ENCODE data around the gene DPEP1.

Gene DPEP1

DNA sequence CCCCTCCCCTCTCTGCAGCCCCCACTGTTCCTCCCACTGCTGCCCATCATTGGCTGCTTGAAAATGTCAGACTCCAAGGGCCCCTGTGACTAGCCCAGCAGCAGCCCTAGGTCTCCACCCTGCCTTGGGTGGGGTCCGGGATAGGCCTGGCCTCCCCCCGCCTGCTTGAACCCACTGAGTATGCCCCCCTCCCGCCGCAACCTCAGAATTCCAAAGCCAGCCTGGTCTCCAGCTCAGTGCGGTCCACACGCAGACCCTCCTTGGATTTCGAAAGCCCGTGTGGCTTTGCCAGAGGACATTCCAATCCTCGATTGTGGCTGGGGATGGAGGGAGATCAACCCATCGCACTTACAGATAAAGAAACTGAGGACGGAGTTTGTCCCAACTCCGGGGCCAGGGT, 6.4 kb downstream of the DPEP1 start:
- H3K4me1 ChIP-seq (ENCODE audit: control insufficient read depth, insufficient read depth, low read length, poor library complexity, severe bottlenecking), result peaks cover 10% of the 10 kb centered on the region

DNA sequence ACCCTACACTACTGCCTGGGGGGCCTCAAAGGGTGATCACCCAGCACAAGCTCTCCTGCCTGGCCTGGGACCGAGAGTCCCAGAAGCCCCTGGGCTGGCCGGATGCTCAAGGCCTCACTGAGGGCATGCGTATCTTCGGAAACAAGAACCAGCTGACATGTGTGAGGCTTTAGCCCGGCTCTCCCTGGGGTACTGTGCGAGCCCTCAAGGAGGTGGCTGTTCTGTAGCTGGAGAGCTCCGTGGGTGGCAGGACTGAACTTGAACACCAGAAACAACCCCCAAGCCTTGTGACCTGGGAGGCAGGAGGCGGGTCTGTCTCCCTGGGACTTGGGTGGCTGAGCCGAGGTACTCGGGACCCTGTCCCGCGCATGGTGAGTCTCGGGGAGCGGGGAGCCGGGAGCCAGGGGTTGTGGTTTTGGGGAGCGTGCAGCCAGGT, 7.0 kb downstream of the DPEP1 start:
- H3K36me3 ChIP-seq (ENCODE audit: control insufficient read depth, insufficient read depth, low read length), result no peaks in the 10 kb centered on the region
- H3K27ac ChIP-seq (ENCODE audit: insufficient read depth, low read length, poor library complexity, severe bottlenecking), result no peak overlapping the region
- no peak for DNase-seq
- no peak overlapping the region for H3K4me3 ChIP-seq (ENCODE audit: insufficient read depth, low read depth, low read length, poor library complexity, severe bottlenecking)
- H3K27me3 ChIP-seq (replicated peaks; ENCODE audit: control insufficient read depth, insufficient read depth, low read length, poor library complexity, severe bottlenecking), result no peaks in the 10 kb centered on the region
- H3K9me3 ChIP-seq (ENCODE audit: control insufficient read depth, low read length), result no peaks in the 10 kb centered on the region
- peaks cover 10% of the 10 kb centered on the region for H3K4me1 ChIP-seq (ENCODE audit: control insufficient read depth, insufficient read depth, low read length, poor library complexity, severe bottlenecking)

More for the DNA sequence above, 6.4 kb downstream of the DPEP1 start:
- Histone ChIP-seq H3K9me3 (ENCODE audit: control insufficient read depth, low read length) (no peaks in the 10 kb centered on the region), H3K36me3 (ENCODE audit: control insufficient read depth, insufficient read depth, low read length) (no peaks in the 10 kb centered on the region), H3K4me3 (ENCODE audit: insufficient read depth, low read depth, low read length, poor library complexity, severe bottlenecking) (no peak overlapping the region), H3K27ac (ENCODE audit: insufficient read depth, low read length, poor library complexity, severe bottlenecking) (no peak overlapping the region), H3K27me3 (replicated peaks; ENCODE audit: control insufficient read depth, insufficient read depth, low read length, poor library complexity, severe bottlenecking) (no peaks in the 10 kb centered on the region)
- DNase-seq, result no peak

DNA sequence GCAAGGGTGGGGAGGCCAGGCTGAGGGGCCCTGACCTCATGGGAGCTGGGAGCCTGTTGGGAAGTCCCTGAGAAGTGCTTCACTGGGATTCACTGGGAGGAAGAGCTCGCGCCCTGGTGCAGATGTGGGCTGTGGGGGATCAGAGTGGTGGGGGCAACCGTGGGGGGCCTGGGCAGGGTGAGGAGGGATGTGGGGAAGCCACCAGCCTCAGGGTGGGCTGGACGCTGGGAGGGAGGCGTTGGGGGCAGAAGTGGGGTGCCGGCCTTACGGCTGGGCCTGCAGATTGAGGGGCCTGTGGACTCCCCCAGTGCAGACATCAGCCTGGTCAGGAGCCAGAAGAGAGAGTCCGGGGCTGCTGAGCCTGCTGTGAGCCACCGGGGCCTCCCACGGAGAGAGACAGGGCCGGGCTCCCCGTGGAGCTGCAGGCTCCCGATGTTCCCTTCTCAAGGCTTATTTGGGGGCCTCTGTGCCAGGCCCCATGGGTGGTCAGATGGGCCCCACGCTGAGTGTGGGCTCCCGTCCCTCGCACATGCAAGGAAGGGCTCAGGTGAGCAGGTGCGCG, 7.8 kb downstream of the DPEP1 start:
- H3K36me3 ChIP-seq (ENCODE audit: control insufficient read depth, insufficient read depth, low read length), result no peaks in the 10 kb centered on the region
- H3K27me3 ChIP-seq (replicated peaks; ENCODE audit: control insufficient read depth, insufficient read depth, low read length, poor library complexity, severe bottlenecking), result no peaks in the 10 kb centered on the region
- no peak for DNase-seq
- no peaks in the 10 kb centered on the region for H3K9me3 ChIP-seq (ENCODE audit: control insufficient read depth, low read length)
- H3K27ac ChIP-seq (ENCODE audit: insufficient read depth, low read length, poor library complexity, severe bottlenecking), result no peak overlapping the region
- no peak overlapping the region for H3K4me3 ChIP-seq (ENCODE audit: insufficient read depth, low read depth, low read length, poor library complexity, severe bottlenecking)
- H3K4me1 ChIP-seq (ENCODE audit: control insufficient read depth, insufficient read depth, low read length, poor library complexity, severe bottlenecking), result peaks cover 10% of the 10 kb centered on the region

DNA sequence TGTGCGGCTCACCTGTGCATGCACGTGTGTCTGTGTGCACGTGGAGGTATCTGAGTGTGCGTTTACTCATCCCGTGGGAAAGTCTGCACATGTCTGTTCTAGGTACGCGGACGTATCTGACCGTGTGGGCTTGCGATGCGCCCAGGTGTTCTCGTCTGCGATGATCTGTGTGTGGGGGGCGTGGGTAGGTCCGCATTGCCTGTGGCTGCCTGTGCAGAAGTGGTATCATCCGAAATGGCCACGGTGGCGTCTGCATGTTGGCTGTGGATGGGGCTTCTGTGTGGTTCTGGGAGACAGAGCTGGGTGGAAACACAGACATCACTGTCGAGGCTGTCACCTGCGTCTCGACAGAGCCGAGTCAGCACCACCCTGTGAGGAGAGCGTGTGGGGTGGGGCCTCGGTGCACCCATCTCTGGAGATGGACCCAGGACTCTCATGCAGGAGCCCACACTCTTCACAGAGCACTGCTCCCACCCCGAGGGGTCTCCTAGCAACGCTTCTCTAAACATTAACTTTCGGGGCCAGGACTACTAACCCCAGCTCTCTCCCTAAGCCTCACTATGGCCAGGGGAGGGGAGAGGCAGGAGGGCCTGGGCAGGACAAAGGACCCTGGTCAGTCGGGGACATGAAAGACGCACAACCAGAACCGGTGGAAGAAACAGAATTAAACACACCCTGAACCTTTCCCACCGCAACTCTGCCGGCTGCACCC, 8.4 kb downstream of the DPEP1 start:
- Histone ChIP-seq H3K36me3 (ENCODE audit: control insufficient read depth, insufficient read depth, low read length) (no peaks in the 10 kb centered on the region), H3K4me1 (ENCODE audit: control insufficient read depth, insufficient read depth, low read length, poor library complexity, severe bottlenecking) (peaks cover 6% of the 10 kb centered on the region), H3K9me3 (ENCODE audit: control insufficient read depth, low read length) (no peaks in the 10 kb centered on the region), H3K27me3 (replicated peaks; ENCODE audit: control insufficient read depth, insufficient read depth, low read length, poor library complexity, severe bottlenecking) (no peaks in the 10 kb centered on the region), H3K4me3 (ENCODE audit: insufficient read depth, low read depth, low read length, poor library complexity, severe bottlenecking) (no peak overlapping the region), H3K27ac (ENCODE audit: insufficient read depth, low read length, poor library complexity, severe bottlenecking) (no peak overlapping the region)
- DNase-seq, result no peak

DNA sequence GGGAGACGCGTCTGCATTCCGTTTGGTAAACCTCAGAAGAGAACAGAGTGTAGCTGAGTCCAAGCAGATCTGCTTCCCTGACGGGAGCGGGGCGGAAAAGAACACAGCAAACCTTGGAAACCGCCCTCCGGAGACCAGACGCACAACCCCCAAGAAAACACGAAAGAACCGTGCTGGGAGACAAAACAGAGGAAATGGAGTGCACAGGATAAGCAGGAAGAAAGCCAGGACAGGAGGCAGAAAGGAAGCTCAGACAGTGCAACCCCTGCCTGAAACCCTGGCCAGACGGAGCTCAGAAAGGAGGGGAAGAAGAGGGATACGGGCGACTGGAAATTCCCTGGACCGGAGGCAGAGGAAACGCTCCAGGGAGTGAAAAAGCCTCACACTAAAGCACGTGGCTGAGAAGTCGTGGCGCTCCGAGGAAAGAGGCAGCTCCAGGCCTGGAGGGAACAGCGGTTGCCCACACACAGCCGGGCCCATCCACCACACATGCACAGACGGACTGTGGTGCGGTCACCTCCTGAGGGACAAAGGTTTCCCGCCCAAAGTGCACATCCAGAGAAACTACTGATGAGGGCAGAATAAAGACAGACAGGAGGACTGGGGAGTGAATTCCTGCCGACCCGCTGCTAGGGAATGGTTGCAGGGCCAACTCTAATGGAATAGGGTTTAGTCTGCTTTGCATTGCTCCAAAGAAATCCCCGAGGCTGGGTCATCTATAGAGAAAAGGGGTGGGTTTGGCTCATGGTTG, 10.2 kb downstream of the DPEP1 start:
- DNase-seq, result no peak
- Histone ChIP-seq H3K4me1 (ENCODE audit: control insufficient read depth, insufficient read depth, low read length, poor library complexity, severe bottlenecking) (no peaks in the 10 kb centered on the region), H3K27ac (ENCODE audit: insufficient read depth, low read length, poor library complexity, severe bottlenecking) (no peak overlapping the region), H3K27me3 (replicated peaks; ENCODE audit: control insufficient read depth, insufficient read depth, low read length, poor library complexity, severe bottlenecking) (no peaks in the 10 kb centered on the region), H3K36me3 (ENCODE audit: control insufficient read depth, insufficient read depth, low read length) (no peaks in the 10 kb centered on the region), H3K4me3 (ENCODE audit: insufficient read depth, low read depth, low read length, poor library complexity, severe bottlenecking) (no peak overlapping the region), H3K9me3 (ENCODE audit: control insufficient read depth, low read length) (no peaks in the 10 kb centered on the region)

DNA sequence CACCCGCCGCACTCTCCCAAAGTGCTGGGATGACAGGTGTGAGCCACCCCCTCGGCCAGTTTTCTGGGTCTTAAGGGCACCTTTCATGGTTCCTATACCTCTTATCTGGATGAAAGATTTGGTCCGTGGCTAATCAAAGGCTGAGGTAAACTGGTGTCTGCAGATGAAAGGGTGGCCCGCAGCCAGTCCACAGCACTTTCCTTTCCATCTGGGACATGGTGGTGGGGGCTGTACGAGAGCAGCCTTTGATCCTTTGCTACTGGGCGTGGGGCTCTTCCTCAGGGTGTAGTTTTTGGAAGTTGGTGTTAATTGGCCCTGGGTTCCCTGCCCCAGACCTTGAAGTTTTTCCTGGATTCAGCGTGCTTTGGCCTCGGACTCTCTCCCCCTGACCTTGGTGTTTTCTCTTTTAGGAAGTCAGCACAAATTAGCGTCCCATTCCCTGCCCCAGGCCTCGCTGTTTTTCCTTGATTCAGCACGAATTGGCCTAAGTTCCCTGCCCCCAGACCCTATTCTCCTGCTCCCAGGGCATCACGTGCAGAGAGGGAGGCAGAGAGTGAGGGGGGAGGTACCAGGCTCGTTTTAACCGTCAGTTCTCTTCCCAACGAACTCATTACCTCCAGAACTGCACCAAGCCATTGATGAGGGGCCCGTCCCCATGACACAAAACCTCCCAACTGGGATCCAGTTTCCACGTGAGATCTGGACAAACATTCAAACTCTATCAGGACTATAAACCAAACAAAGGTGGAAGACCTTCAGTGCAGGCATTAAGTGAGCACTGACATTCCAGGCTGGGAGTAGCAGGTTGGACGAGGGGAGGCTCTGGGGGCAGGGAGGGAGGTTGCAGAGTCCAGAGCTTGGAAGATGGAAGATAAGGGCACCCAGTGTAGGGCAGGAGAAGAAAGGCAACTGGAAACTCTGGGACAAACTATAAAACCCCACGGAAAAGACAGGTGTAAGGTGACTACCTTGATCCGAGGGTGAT, 11.6 kb downstream of the DPEP1 start:
- H3K4me3 ChIP-seq (ENCODE audit: insufficient read depth, low read depth, low read length, poor library complexity, severe bottlenecking), result no peak overlapping the region
- no peaks in the 10 kb centered on the region for H3K36me3 ChIP-seq (ENCODE audit: control insufficient read depth, insufficient read depth, low read length)
- no peak for DNase-seq
- no peaks in the 10 kb centered on the region for H3K27me3 ChIP-seq (replicated peaks; ENCODE audit: control insufficient read depth, insufficient read depth, low read length, poor library complexity, severe bottlenecking)
- no peaks in the 10 kb centered on the region for H3K4me1 ChIP-seq (ENCODE audit: control insufficient read depth, insufficient read depth, low read length, poor library complexity, severe bottlenecking)
- H3K9me3 ChIP-seq (ENCODE audit: control insufficient read depth, low read length), result no peaks in the 10 kb centered on the region
- H3K27ac ChIP-seq (ENCODE audit: insufficient read depth, low read length, poor library complexity, severe bottlenecking), result no peak overlapping the region

DNA sequence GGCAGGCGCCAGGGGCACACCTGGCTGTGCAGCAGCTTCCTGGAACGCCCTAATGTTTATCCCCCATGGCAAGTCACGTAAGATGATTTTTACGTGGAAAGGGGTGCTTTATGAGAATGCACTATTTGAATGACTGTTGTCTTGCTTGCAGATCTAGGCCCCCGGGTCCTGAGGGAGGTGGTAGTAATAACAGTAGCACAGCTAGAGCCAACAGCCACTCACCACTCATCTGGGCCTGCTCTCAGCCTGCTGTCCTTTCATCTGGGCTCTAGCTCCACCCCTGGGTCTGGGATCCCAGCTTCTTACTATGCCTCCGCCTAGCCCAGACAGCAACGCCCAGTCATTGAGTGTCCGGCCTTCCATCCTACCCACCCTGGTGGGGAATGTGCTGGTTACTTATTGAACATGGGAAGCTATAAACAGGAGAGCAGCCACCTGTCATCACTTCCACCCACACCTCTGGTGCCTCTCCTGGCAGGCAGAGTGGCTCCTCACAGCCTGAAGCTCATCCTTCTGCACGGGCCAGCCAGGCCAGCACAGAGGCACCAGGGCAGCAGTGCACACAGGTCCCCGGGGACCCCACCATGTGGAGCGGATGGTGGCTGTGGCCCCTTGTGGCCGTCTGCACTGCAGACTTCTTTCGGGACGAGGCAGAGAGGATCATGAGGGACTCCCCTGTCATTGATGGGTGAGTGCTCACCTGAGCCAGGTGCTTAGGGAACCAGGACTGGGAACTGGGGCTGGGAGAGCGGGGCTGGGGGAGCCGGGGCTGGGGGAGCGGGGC, 16.6 kb downstream of the DPEP1 start:
- Histone ChIP-seq H3K36me3 (ENCODE audit: control insufficient read depth, insufficient read depth, low read length) (no peaks in the 10 kb centered on the region), H3K27me3 (replicated peaks; ENCODE audit: control insufficient read depth, insufficient read depth, low read length, poor library complexity, severe bottlenecking) (no peaks in the 10 kb centered on the region), H3K4me1 (ENCODE audit: control insufficient read depth, insufficient read depth, low read length, poor library complexity, severe bottlenecking) (no peaks in the 10 kb centered on the region), H3K27ac (ENCODE audit: insufficient read depth, low read length, poor library complexity, severe bottlenecking) (no peak overlapping the region), H3K4me3 (ENCODE audit: insufficient read depth, low read depth, low read length, poor library complexity, severe bottlenecking) (no peak overlapping the region), H3K9me3 (ENCODE audit: control insufficient read depth, low read length) (no peaks in the 10 kb centered on the region)
- DNase-seq, result no peak

DNA sequence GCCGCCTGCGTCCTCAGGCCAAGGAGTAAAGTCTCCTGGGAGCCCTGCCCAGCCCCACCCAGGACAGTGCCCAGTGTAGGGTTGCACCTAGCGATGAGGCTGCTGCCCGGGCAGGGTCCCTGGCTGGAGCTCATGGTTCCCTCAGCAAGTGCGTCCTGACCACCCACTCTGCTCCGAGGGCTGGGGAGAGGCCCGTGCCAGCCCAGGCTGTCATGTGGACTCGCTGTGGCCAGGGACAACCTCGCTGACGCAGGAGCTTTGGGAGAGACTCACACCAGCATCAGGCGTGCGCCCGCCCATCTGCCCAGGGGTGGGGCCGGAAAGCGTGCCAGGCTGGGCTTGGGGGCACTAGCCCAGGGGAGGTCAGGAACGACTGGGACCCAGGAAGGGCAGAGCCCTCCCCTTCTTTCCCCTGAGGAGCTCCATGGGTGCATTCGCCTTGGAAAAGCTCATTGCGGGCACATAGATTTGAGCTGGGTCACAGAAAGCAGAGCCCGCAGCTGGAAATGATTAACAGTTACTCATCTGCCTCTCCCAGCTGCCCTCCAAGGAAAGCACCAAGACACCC, 19.7 kb downstream of the DPEP1 start:
- Histone ChIP-seq H3K9me3 (ENCODE audit: control insufficient read depth, low read length) (no peaks in the 10 kb centered on the region), H3K27ac (ENCODE audit: insufficient read depth, low read length, poor library complexity, severe bottlenecking) (no peak overlapping the region), H3K4me1 (ENCODE audit: control insufficient read depth, insufficient read depth, low read length, poor library complexity, severe bottlenecking) (no peaks in the 10 kb centered on the region), H3K4me3 (ENCODE audit: insufficient read depth, low read depth, low read length, poor library complexity, severe bottlenecking) (no peak overlapping the region), H3K36me3 (ENCODE audit: control insufficient read depth, insufficient read depth, low read length) (no peaks in the 10 kb centered on the region), H3K27me3 (replicated peaks; ENCODE audit: control insufficient read depth, insufficient read depth, low read length, poor library complexity, severe bottlenecking) (no peaks in the 10 kb centered on the region)
- no peak for DNase-seq
